HCT116 (cell line): Measurements from ENCODE around the gene RXFP1. TPM values are rescaled to one million over a fixed set of nuclear protein-coding genes. Genes with fewer than 3 reads are reported as not detected.

Source experiments
- ATAC-seq: fragments of 200-7000 bp; cut with Tn5 transposase; 2 replicates; pipeline ENCODE4 v1.9.1; 2020; ENCODE audit warnings: mild to moderate bottlenecking, moderate library complexity
- BruUV-seq: library from RNA; stranded (reverse); fragments of 400-500 nt; replicated peaks from 2 replicates; lab custom pipeline; 2021; lab: Mats Ljungman, UMichigan
- CTCF ChIA-PET: fragments of 300-600 bp; sonication (Branson Sonifier 250); formaldehyde crosslinking; loops from one replicate; lab custom pipeline; 2021; ENCODE audit warnings: antibody characterized with exemption; lab: Charles Lee
- POLR2A ChIA-PET: fragments of 300-600, 350-600 bp; sonication (Branson Sonifier 250); formaldehyde crosslinking; loops from one replicate; lab custom pipeline; 2021; ENCODE audit warnings: antibody characterized with exemption; lab: Charles Lee
- RAD21 ChIA-PET, 2 experiments: fragments of 300-600 bp; sonication (Branson Sonifier 250); formaldehyde crosslinking; loops; one replicate each; lab custom pipeline; 2023; ENCODE audit warnings: low total read pairs in 2 of 2; ENCODE audit not compliant: uncharacterized antibody in 2 of 2, unreplicated experiment in 2 of 2, low non-redundant PET in 1 of 2; lab: Charles Lee
- DNase-seq: peaks from one replicate; pipeline ENCODE4 v3.0.0-alpha.2; 2010; ENCODE audit warnings: low read depth, low spot score
- H2AFZ ChIP-seq: fragments of 200-600 bp; shearing (Covaris generic), sonication (generic); 2 replicates; pipeline ENCODE4 v1.6.1; 2017; ENCODE audit warnings: low read depth, mixed run types, mixed read lengths, antibody characterized with exemption, low read length; ENCODE audit not compliant: poor library complexity, severe bottlenecking
- H3K27ac ChIP-seq: 2 replicates; pipeline ENCODE4 v1.5.1; 2012; ENCODE audit warnings: low read depth, low read length
- H3K27me3 ChIP-seq: fragments of 200-600 bp; sonication (generic); 2 replicates; pipeline ENCODE4 v1.6.1; 2016; ENCODE audit warnings: mixed run types, low read length, mixed read lengths; ENCODE audit not compliant: insufficient read depth
- H3K36me3 ChIP-seq, 2 experiments: fragments of 200-500 bp in 1 of 2; fragments of 200-600 bp in 1 of 2; sonication (Bioruptor generic) in 1 of 2; sonication (generic) in 1 of 2; 2 replicates each; pipeline versions ENCODE4 v1.5.1 to v1.6.1; 2014 to 2016; ENCODE audit warnings: low read length in 2 of 2, inconsistent platforms in 1 of 2, mixed read lengths in 1 of 2, mixed run types in 1 of 2; ENCODE audit not compliant: insufficient read depth in 2 of 2, control insufficient read depth in 1 of 2
- H3K4me1 ChIP-seq, 2 experiments: fragments of 200-600 bp in 1 of 2; sonication (generic) in 1 of 2; 2 replicates each; pipeline versions ENCODE4 v1.5.1 to v1.6.1; 2012 to 2017; ENCODE audit warnings: low read length in 2 of 2, inconsistent platforms in 1 of 2, mild to moderate bottlenecking in 1 of 2, mixed read lengths in 1 of 2, mixed run types in 1 of 2, moderate library complexity in 1 of 2; ENCODE audit not compliant: insufficient read depth in 2 of 2, control insufficient read depth in 1 of 2
- H3K4me2 ChIP-seq: fragments of 200-600 bp; sonication (generic); 2 replicates; pipeline ENCODE4 v1.6.1; 2017; ENCODE audit warnings: mixed run types, low read length, mixed read lengths
- H3K4me3 ChIP-seq, 2 experiments: fragments of 200-600 bp in 1 of 2; sonication (generic) in 1 of 2; replicated peaks in 1 of 2; 2 replicates each; pipeline ENCODE4 v1.5.1; 2011 to 2016; ENCODE audit warnings: low read length in 2 of 2, control low read depth in 1 of 2, low read depth in 1 of 2, mild to moderate bottlenecking in 1 of 2, mixed read lengths in 1 of 2, mixed run types in 1 of 2
- H3K79me2 ChIP-seq: fragments of 200-600 bp; sonication (generic); 2 replicates; pipeline ENCODE4 v1.6.1; 2017; ENCODE audit warnings: mild to moderate bottlenecking, mixed run types, low read length, moderate library complexity, mixed read lengths; ENCODE audit not compliant: insufficient read depth
- H3K9ac ChIP-seq: fragments of 200-600 bp; sonication (generic); 2 replicates; pipeline ENCODE4 v1.6.1; 2016; ENCODE audit warnings: low read length, mixed read lengths
- H3K9me2 ChIP-seq: fragments of 200-600 bp; sonication (generic), shearing (Covaris generic); 2 replicates; pipeline ENCODE4 v1.6.1; 2017; ENCODE audit warnings: mixed run types, mild to moderate bottlenecking, moderate library complexity; ENCODE audit not compliant: insufficient read depth
- H3K9me3 ChIP-seq, 2 experiments: fragments of 200-500 bp in 1 of 2; fragments of 200-600 bp in 1 of 2; sonication (Bioruptor generic) in 1 of 2; sonication (generic) in 1 of 2; 2 replicates each; pipeline ENCODE4 v1.6.1; 2014 to 2017; ENCODE audit warnings: low read length in 2 of 2, mixed read lengths in 2 of 2, inconsistent platforms in 1 of 2, low read depth in 1 of 2, mild to moderate bottlenecking in 1 of 2, mixed run types in 1 of 2, moderate library complexity in 1 of 2; ENCODE audit not compliant: control insufficient read depth in 1 of 2, insufficient read depth in 1 of 2
- H4K20me1 ChIP-seq: fragments of 200-600 bp; sonication (generic), shearing (Covaris generic); 2 replicates; pipeline ENCODE4 v1.6.1; 2017; ENCODE audit warnings: mixed run types, mild to moderate bottlenecking, moderate library complexity; ENCODE audit not compliant: insufficient read depth
- CBX3 ChIP-seq: IDR thresholded peaks from 2 replicates; pipeline ENCODE4 v1.6.1; 2012; ENCODE audit warnings: low read depth
- CEBPB ChIP-seq: IDR thresholded peaks from 2 replicates; pipeline ENCODE4 v1.6.1; 2012; ENCODE audit warnings: low read depth
- ELF1 ChIP-seq: IDR thresholded peaks from 2 replicates; pipeline ENCODE4 v1.6.1; 2012; ENCODE audit warnings: low read depth, borderline replicate concordance
- EZH2 ChIP-seq: fragments of 200-600 bp; sonication (generic); IDR thresholded peaks from 2 replicates; pipeline ENCODE4 v1.6.1; 2017; ENCODE audit warnings: antibody characterized with exemption, mixed run types
- EZH2phosphoT487 ChIP-seq: fragments of 200-600 bp; IDR thresholded peaks from 2 replicates; pipeline ENCODE4 v1.6.1; 2018; ENCODE audit warnings: antibody characterized with exemption, borderline replicate concordance
- FOSL1 ChIP-seq: IDR thresholded peaks from 2 replicates; pipeline ENCODE4 v1.6.1; 2012; ENCODE audit warnings: low read depth
- JUND ChIP-seq: IDR thresholded peaks from 2 replicates; pipeline ENCODE4 v1.6.1; 2012
- MAX ChIP-seq: IDR thresholded peaks from 2 replicates; pipeline ENCODE4 v1.6.1; 2012
- POLR2A ChIP-seq: IDR thresholded peaks from 2 replicates; pipeline ENCODE4 v1.7.0; 2011; ENCODE audit warnings: borderline replicate concordance; ENCODE audit not compliant: insufficient read depth, insufficient read length; ENCODE audit errors: extremely low read depth
- POLR2AphosphoS5 ChIP-seq: IDR thresholded peaks from 2 replicates; pipeline ENCODE4 v1.6.1; 2011; ENCODE audit warnings: mild to moderate bottlenecking, low read depth, low read length, moderate library complexity
- RAD21 ChIP-seq: IDR thresholded peaks from 2 replicates; pipeline ENCODE4 v1.6.1; 2012; ENCODE audit warnings: low read depth, mild to moderate bottlenecking
- REST ChIP-seq: IDR thresholded peaks from 2 replicates; pipeline ENCODE4 v1.6.1; 2012; ENCODE audit warnings: low read depth
- SIN3A ChIP-seq: IDR thresholded peaks from 2 replicates; pipeline ENCODE4 v1.6.1; 2012; ENCODE audit warnings: low read depth
- SRF ChIP-seq: IDR thresholded peaks from 2 replicates; pipeline ENCODE4 v1.6.1; 2012; ENCODE audit warnings: low read depth
- ZBTB33 ChIP-seq: IDR thresholded peaks from 2 replicates; pipeline ENCODE4 v1.6.1; 2011; ENCODE audit warnings: mild to moderate bottlenecking, low read length, moderate library complexity; ENCODE audit not compliant: insufficient replicate concordance; ENCODE audit errors: extremely low read depth
- ZFX ChIP-seq: fragments of 450-650 bp; IDR thresholded peaks from 2 replicates; pipeline ENCODE4 v1.6.1; 2017
- ZNF274 ChIP-seq: fragments of 200-500 bp; sonication (Bioruptor generic); IDR thresholded peaks from 2 replicates; pipeline ENCODE4 v1.6.1; 2014; ENCODE audit warnings: mild to moderate bottlenecking, low read depth, low read length, inconsistent platforms
- intact Hi-C: fragments of 100-400 bp; cut with micrococcal nuclease; formaldehyde crosslinking; loops from 2 replicates; pipeline ENCODE4 v1.10.0; 2022
- total RNA-seq: library from RNA; stranded (reverse); gene quantifications from one replicate; pipeline ENCODE4 v1.2.1, GENCODE V29; 2021; ENCODE audit not compliant: unreplicated experiment

Gene RXFP1
- total RNA-seq, 1 experiment from 2014 or later: not detected

GRCh38 chr4:158535130-158535614 is 13.5 kb downstream of the RXFP1 start:
- intact Hi-C loops: no loop called here
- Histone ChIP-seq H3K4me2 (peak overlapping the region; percentile 13; the same call in 1 of the 2 replicates), H3K79me2 (no peaks in the 10 kb centered on the region), H4K20me1 (no peaks in the 10 kb centered on the region), H3K27me3 (no peaks in the 10 kb centered on the region), H3K9me3 (no peaks in the 10 kb centered on the region), H3K36me3 (no peaks in the 10 kb centered on the region), H3K27ac (no peak overlapping the region), H3K9me2 (no peaks in the 10 kb centered on the region), H3K4me1 (peaks cover 0 to 5% of the 10 kb centered on the region in 2 experiments; a peak in 1 of 4 replicates), H3K4me3 (no peak overlapping the region), H3K9ac (no peak overlapping the region), H2AFZ (peak overlapping the region; percentile 66)
- DNase-seq (peak; percentile 4), ATAC-seq (no peak)
- ChIA-PET CTCF (no interaction called here), RAD21 (no interaction called here), POLR2A (no interaction called here)
- BruUV-seq: no TSS peak
- TF ChIP-seq FOSL1: no peak
- peak; percentile 60; the same call in 1 of the 2 replicates for TF ChIP-seq SRF
- no peak for TF ChIP-seq JUND

GRCh38 chr4:158536833-158537232 is 15.2 kb downstream of the RXFP1 start:
- Histone ChIP-seq H3K4me2 (no peak overlapping the region), H3K9me2 (no peaks in the 10 kb centered on the region), H3K79me2 (no peaks in the 10 kb centered on the region), H4K20me1 (no peaks in the 10 kb centered on the region), H3K27me3 (no peaks in the 10 kb centered on the region), H3K27ac (no peak overlapping the region), H3K4me1 (peaks cover 0 to 10% of the 10 kb centered on the region in 2 experiments; a peak in 1 of 4 replicates), H3K4me3 (no peak overlapping the region), H3K9me3 (no peaks in the 10 kb centered on the region), H2AFZ (no peak overlapping the region), H3K36me3 (no peaks in the 10 kb centered on the region), H3K9ac (no peak overlapping the region)
- ChIA-PET RAD21 (no interaction called here), POLR2A (no interaction called here), CTCF (no interaction called here)
- intact Hi-C loops: no loop called here
- DNase-seq (no peak), ATAC-seq (no peak)
- no TSS peak for BruUV-seq
- no peak for TF ChIP-seq ELF1
- TF ChIP-seq CBX3: no peak
- no peak for TF ChIP-seq REST
- no peak for TF ChIP-seq EZH2
- TF ChIP-seq POLR2AphosphoS5: no peak
- no peak for TF ChIP-seq ZNF274
- TF ChIP-seq RAD21: no peak
- no peak for TF ChIP-seq CEBPB
- no peak for TF ChIP-seq SIN3A
- TF ChIP-seq POLR2A: no peak
- TF ChIP-seq EZH2phosphoT487: no peak
- no peak for TF ChIP-seq MAX
- TF ChIP-seq ZBTB33: no peak
- no peak for TF ChIP-seq ZFX
